ENCODE data around the gene BACE1-AS. TPM values are rescaled to one million over a fixed set of nuclear protein-coding genes. Genes with fewer than 3 reads are reported as not detected.

The BACE1-AS gene
- total RNA-seq, 2 experiments from 2014 or later = 4.4 to 8.0 TPM

DNA sequence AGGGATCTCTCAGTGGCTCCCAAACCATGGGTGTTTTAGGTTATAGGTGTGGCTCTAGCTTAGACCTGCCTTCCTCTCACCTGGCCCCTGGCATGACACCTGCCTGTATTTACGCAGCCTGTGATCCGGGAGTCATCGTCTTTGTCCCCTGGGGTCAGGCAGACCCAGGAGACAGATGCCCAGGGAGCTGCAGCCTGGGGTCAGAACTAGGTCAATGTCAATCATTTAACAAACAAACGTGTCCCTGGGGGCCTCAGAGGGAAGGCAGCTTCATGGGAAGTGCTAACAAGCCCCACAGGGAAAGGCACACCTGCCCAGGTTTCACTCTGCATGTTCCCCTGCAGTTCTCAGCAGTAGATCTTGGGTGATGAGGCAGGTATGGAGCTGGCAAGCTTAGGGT lies 12.0 kb downstream of the BACE1-AS start:
- intact Hi-C loops (cut with micrococcal nuclease; ENCODE audit: unreplicated experiment) = no loop called here
- TF ChIP-seq, protein P1, sequence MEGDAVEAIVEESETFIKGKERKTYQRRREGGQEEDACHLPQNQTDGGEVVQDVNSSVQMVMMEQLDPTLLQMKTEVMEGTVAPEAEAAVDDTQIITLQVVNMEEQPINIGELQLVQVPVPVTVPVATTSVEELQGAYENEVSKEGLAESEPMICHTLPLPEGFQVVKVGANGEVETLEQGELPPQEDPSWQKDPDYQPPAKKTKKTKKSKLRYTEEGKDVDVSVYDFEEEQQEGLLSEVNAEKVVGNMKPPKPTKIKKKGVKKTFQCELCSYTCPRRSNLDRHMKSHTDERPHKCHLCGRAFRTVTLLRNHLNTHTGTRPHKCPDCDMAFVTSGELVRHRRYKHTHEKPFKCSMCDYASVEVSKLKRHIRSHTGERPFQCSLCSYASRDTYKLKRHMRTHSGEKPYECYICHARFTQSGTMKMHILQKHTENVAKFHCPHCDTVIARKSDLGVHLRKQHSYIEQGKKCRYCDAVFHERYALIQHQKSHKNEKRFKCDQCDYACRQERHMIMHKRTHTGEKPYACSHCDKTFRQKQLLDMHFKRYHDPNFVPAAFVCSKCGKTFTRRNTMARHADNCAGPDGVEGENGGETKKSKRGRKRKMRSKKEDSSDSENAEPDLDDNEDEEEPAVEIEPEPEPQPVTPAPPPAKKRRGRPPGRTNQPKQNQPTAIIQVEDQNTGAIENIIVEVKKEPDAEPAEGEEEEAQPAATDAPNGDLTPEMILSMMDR (conservative IDR thresholded peaks at IDR 0.05; ENCODE audit: low read length) = no peak
- no peak for TF ChIP-seq EZH2phosphoT487 (IDR thresholded peaks at IDR 0.05; ENCODE audit: borderline replicate concordance, low read depth, low read length)
- H3K27ac ChIP-seq (ENCODE audit: low read depth, low read length, poor library complexity, severe bottlenecking) = no peak overlapping the region
- no peaks in the 10 kb centered on the region for H3K4me1 ChIP-seq (ENCODE audit: insufficient read depth, low read length, poor library complexity, severe bottlenecking)
- H2AFZ ChIP-seq (ENCODE audit: low read length) = no peak overlapping the region
- no peaks in the 10 kb centered on the region for H4K20me1 ChIP-seq (ENCODE audit: insufficient read depth, low read length)
- ChIA-PET POLR2A (interaction anchor here (0.8 kb wide), 1 partner anchor 64 kb away, joined by 4 read pairs; no protein-coding TSS in a partner anchor), CTCF (ENCODE audit: unreplicated experiment) (no interaction called here)
- no peaks in the 10 kb centered on the region for H3K36me3 ChIP-seq (ENCODE audit: insufficient read depth, low read length)
- no TSS peak for BruUV-seq (replicated peaks)
- no peaks in the 10 kb centered on the region for H3K79me2 ChIP-seq (ENCODE audit: insufficient read depth, low read depth, low read length)
- H3K4me3 ChIP-seq (ENCODE audit: low read depth, low read length, poor library complexity, severe bottlenecking) = no peak overlapping the region
- H3K4me2 ChIP-seq (ENCODE audit: low read length) = no peak overlapping the region
- no peaks in the 10 kb centered on the region for H3K9me2 ChIP-seq (ENCODE audit: insufficient read depth, low read length)
- H3K9me3 ChIP-seq (ENCODE audit: low read length) = no peaks in the 10 kb centered on the region
- no peak for DNase-seq (ENCODE audit: low spot score)

DNA sequence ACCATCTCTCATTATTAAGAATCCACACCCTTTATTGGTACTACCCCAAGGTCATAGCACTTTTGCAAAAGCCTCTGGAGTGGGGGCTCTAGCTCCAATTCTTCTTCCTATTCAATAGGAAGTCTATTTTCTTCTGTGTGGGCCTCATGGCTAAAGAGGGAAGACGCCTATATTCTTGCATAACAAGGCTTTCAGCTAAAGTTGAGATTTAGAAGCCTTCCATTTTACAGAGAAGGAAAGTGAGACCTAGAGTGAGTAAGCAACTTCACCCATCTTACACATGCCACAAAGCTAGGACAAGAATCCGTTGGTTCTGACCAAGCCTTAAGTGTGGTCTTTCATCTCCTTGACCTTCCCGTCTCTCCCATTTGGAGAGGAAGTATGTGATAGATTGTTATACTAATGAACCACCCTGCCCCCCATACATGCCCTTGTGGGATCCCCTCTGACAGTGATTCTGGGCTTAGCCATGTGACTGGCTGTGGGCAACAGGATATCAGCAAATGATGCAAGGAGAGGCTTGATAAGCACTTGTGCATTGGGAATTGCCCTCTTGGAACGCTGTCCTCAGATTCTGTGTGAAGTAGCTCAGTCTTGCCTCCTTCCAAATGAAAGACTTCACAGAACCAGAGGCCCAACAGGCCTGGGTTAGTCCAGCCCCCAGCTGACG lies 12.6 kb downstream of the BACE1-AS start:
- H3K27ac ChIP-seq (ENCODE audit: low read depth, low read length, poor library complexity, severe bottlenecking) = no peak overlapping the region
- CTCF ChIA-PET (ENCODE audit: unreplicated experiment) = no interaction called here
- no peak for TF ChIP-seq EZH2phosphoT487 (IDR thresholded peaks at IDR 0.05; ENCODE audit: borderline replicate concordance, low read depth, low read length)
- TF ChIP-seq, protein P1 (conservative IDR thresholded peaks at IDR 0.05; ENCODE audit: low read length) = no peak
- H3K9me3 ChIP-seq (ENCODE audit: low read length) = no peaks in the 10 kb centered on the region
- BruUV-seq (replicated peaks) = no TSS peak
- H3K4me2 ChIP-seq (ENCODE audit: low read length) = no peak overlapping the region
- no peaks in the 10 kb centered on the region for H3K36me3 ChIP-seq (ENCODE audit: insufficient read depth, low read length)
- H3K4me1 ChIP-seq (ENCODE audit: insufficient read depth, low read length, poor library complexity, severe bottlenecking) = no peaks in the 10 kb centered on the region
- POLR2A ChIA-PET = interaction anchor here (0.8 kb wide), 1 partner anchor 63 kb away, joined by 4 read pairs; no protein-coding TSS in a partner anchor
- intact Hi-C loops (cut with micrococcal nuclease; ENCODE audit: unreplicated experiment) = no loop called here
- no peak overlapping the region for H2AFZ ChIP-seq (ENCODE audit: low read length)
- no peaks in the 10 kb centered on the region for H4K20me1 ChIP-seq (ENCODE audit: insufficient read depth, low read length)
- no peak for DNase-seq (ENCODE audit: low spot score)
- no peaks in the 10 kb centered on the region for H3K79me2 ChIP-seq (ENCODE audit: insufficient read depth, low read depth, low read length)
- H3K9me2 ChIP-seq (ENCODE audit: insufficient read depth, low read length) = no peaks in the 10 kb centered on the region
- H3K4me3 ChIP-seq (ENCODE audit: low read depth, low read length, poor library complexity, severe bottlenecking) = no peak overlapping the region

- BruUV-seq (replicated peaks) = no TSS peak
- Histone ChIP-seq H2AFZ (ENCODE audit: low read length) (no peak overlapping the region), H3K27ac (ENCODE audit: low read depth, low read length, poor library complexity, severe bottlenecking) (no peak overlapping the region), H3K4me2 (ENCODE audit: low read length) (no peak overlapping the region), H3K79me2 (ENCODE audit: insufficient read depth, low read depth, low read length) (no peaks in the 10 kb centered on the region), H3K9me2 (ENCODE audit: insufficient read depth, low read length) (no peaks in the 10 kb centered on the region), H3K4me1 (ENCODE audit: insufficient read depth, low read length, poor library complexity, severe bottlenecking) (no peaks in the 10 kb centered on the region), H3K4me3 (ENCODE audit: low read depth, low read length, poor library complexity, severe bottlenecking) (no peak overlapping the region), H3K9me3 (ENCODE audit: low read length) (no peaks in the 10 kb centered on the region), H4K20me1 (ENCODE audit: insufficient read depth, low read length) (no peaks in the 10 kb centered on the region), H3K36me3 (ENCODE audit: insufficient read depth, low read length) (no peaks in the 10 kb centered on the region)
- DNase-seq (ENCODE audit: low spot score) = no peak
- intact Hi-C loops (cut with micrococcal nuclease; ENCODE audit: unreplicated experiment) = no loop called here
- TF ChIP-seq, protein P1 (conservative IDR thresholded peaks at IDR 0.05; ENCODE audit: low read length) = no peak
- TF ChIP-seq EZH2phosphoT487 (IDR thresholded peaks at IDR 0.05; ENCODE audit: borderline replicate concordance, low read depth, low read length) = no peak
- ChIA-PET POLR2A (interaction anchor here (0.7 to 0.8 kb wide), 2 partner anchors 15 to 62 kb away, joined by 3 read pairs; no protein-coding TSS in a partner anchor), CTCF (ENCODE audit: unreplicated experiment) (no interaction called here)
Observed at GRCh38 chr11:117305145-117305544, 14.0 kb downstream of the BACE1-AS start.
